Endothelial cell of umbilical vein (primary cell): ENCODE data around the gene TMX1. TPM values are rescaled to one million over a fixed set of nuclear protein-coding genes. Genes with fewer than 3 reads are reported as not detected.

Experiments
- BruUV-seq: library from RNA; stranded (reverse); fragments of 400-500 nt; replicated peaks from 2 replicates; lab custom pipeline; 2021; lab: Mats Ljungman, UMichigan
- CTCF ChIA-PET: fragments of 300-600, 350-600 bp; sonication (Branson Sonifier 250); formaldehyde crosslinking; loops from one replicate; lab custom pipeline; 2021; ENCODE audit warnings: antibody characterized with exemption, inconsistent platforms; lab: Charles Lee
- POLR2A ChIA-PET: fragments of 300-600, 350-600 bp; sonication (Branson Sonifier 250); formaldehyde crosslinking; loops from one replicate; lab custom pipeline; 2021; ENCODE audit warnings: antibody characterized with exemption, inconsistent platforms; lab: Charles Lee
- DNase-seq: peaks from one replicate; pipeline ENCODE4 v3.0.0-alpha.2; 2011; ENCODE audit warnings: low read depth, low spot score
- FAIRE-seq: peaks from 2 replicates; lab custom pipeline; 2011; peaks lifted over from hg19 to GRCh38; lab: Jason Lieb, UNC
- H2AFZ ChIP-seq: 2 replicates; pipeline ENCODE4 v1.6.0; 2012; ENCODE audit warnings: low read depth, low read length, control low read depth, inconsistent platforms
- H3K27ac ChIP-seq: 2 replicates; pipeline ENCODE4 v1.5.1; 2011; ENCODE audit warnings: low read depth, mild to moderate bottlenecking, control low read depth, low read length, moderate library complexity; ENCODE audit not compliant: insufficient read depth
- H3K27me3 ChIP-seq, 2 experiments: 2 replicates each; pipeline versions ENCODE4 v1.6.0 to v1.6.1; 2011; ENCODE audit warnings: low read length in 2 of 2, mixed read lengths in 1 of 2; ENCODE audit not compliant: control insufficient read depth in 2 of 2, insufficient read depth in 2 of 2
- H3K36me3 ChIP-seq, 2 experiments: 2 replicates in 1 of 2; 3 replicates in 1 of 2; pipeline ENCODE4 v1.5.1; 2011; ENCODE audit warnings: low read length in 2 of 2, mild to moderate bottlenecking in 1 of 2, moderate library complexity in 1 of 2; ENCODE audit not compliant: control insufficient read depth in 2 of 2, insufficient read depth in 2 of 2; ENCODE audit errors: extremely low read depth in 1 of 2
- H3K4me1 ChIP-seq: 3 replicates; pipeline ENCODE4 v1.5.1; 2011; ENCODE audit warnings: mild to moderate bottlenecking, low read length; ENCODE audit not compliant: control insufficient read depth, insufficient read depth; ENCODE audit errors: extremely low read depth
- H3K4me2 ChIP-seq: 2 replicates; pipeline ENCODE4 v1.6.1; 2011; ENCODE audit warnings: low read length, control low read depth, mixed read lengths; ENCODE audit not compliant: insufficient read depth
- H3K4me3 ChIP-seq, 3 experiments: fragments of 200-600 bp in 1 of 3; sonication (generic), shearing (Covaris generic) in 1 of 3; replicated peaks in 1 of 3; 2 replicates each; pipeline ENCODE4 v1.5.1; 2011 to 2016; ENCODE audit warnings: control low read depth in 3 of 3, low read length in 3 of 3, mild to moderate bottlenecking in 2 of 3, inconsistent platforms in 1 of 3, low read depth in 1 of 3, moderate library complexity in 1 of 3; ENCODE audit not compliant: insufficient read depth in 1 of 3
- H3K79me2 ChIP-seq: 2 replicates; pipeline ENCODE4 v1.6.0; 2012; ENCODE audit warnings: low read length, inconsistent platforms; ENCODE audit not compliant: control insufficient read depth, insufficient read depth
- H3K9ac ChIP-seq: replicated peaks from 2 replicates; pipeline ENCODE3; 2011; ENCODE audit warnings: low read length, control low read depth; ENCODE audit not compliant: insufficient read depth; ENCODE audit errors: extremely low read depth
- H3K9me1 ChIP-seq: replicated peaks from 3 replicates; pipeline ENCODE4 v1.6.0; 2011; ENCODE audit warnings: mild to moderate bottlenecking, low read length; ENCODE audit not compliant: control insufficient read depth, insufficient read depth; ENCODE audit errors: extremely low read depth
- H3K9me3 ChIP-seq: replicated peaks from 2 replicates; pipeline ENCODE4 v1.5.1; 2012; ENCODE audit warnings: low read length, inconsistent platforms; ENCODE audit not compliant: control insufficient read depth, insufficient read depth
- H4K20me1 ChIP-seq: replicated peaks from 2 replicates; pipeline ENCODE3; 2011; ENCODE audit warnings: mild to moderate bottlenecking, low read length; ENCODE audit not compliant: control insufficient read depth, insufficient read depth; ENCODE audit errors: extremely low read depth
- CTCF ChIP-seq, 2 donors: IDR thresholded peaks; 1 replicate in 1 of 2; 2 replicates in 1 of 2; pipeline ENCODE4 v1.5.1; 2011; ENCODE audit warnings: low read length in 2 of 2, mild to moderate bottlenecking in 2 of 2, moderate library complexity in 2 of 2, control low read depth in 1 of 2, inconsistent platforms in 1 of 2, low read depth in 1 of 2; ENCODE audit not compliant: insufficient read depth in 1 of 2; ENCODE audit errors: extremely low read depth in 1 of 2
- EZH2 ChIP-seq: IDR thresholded peaks from 2 replicates; pipeline ENCODE4 v1.6.1; 2012; ENCODE audit warnings: borderline replicate concordance, low read depth, mild to moderate bottlenecking, moderate library complexity, low read length, inconsistent platforms; ENCODE audit not compliant: severe bottlenecking
- FOS ChIP-seq: IDR thresholded peaks from 2 replicates; pipeline ENCODE4 v1.6.1; 2011; ENCODE audit warnings: mild to moderate bottlenecking, low read length, moderate library complexity, borderline replicate concordance; ENCODE audit not compliant: insufficient read depth
- GATA2 ChIP-seq: IDR thresholded peaks from 2 replicates; pipeline ENCODE4 v1.7.0; 2011; ENCODE audit warnings: low read depth, mild to moderate bottlenecking, moderate library complexity, mixed read lengths, low read length; ENCODE audit not compliant: insufficient read length, insufficient read depth
- JUN ChIP-seq: IDR thresholded peaks from 2 replicates; pipeline ENCODE4 v1.6.1; 2011; ENCODE audit warnings: borderline replicate concordance, low read depth; ENCODE audit not compliant: insufficient read length, insufficient read depth
- MAX ChIP-seq: IDR thresholded peaks from 2 replicates; pipeline ENCODE4 v1.6.1; 2011; ENCODE audit not compliant: insufficient read depth, insufficient read length
- MYC ChIP-seq: IDR thresholded peaks from one replicate; pipeline ENCODE4 v1.6.1; 2011; ENCODE audit warnings: mild to moderate bottlenecking, low read depth, low read length
- POLR2A ChIP-seq: IDR thresholded peaks from 2 replicates; pipeline ENCODE4 v1.6.1; 2012; ENCODE audit warnings: low read depth, mild to moderate bottlenecking, control low read depth, low read length
- POLR2AphosphoS5 ChIP-seq: IDR thresholded peaks from 2 replicates; pipeline ENCODE4 v1.6.1; 2012; ENCODE audit warnings: low read depth, mild to moderate bottlenecking, control low read depth, low read length, moderate library complexity; ENCODE audit not compliant: insufficient read depth
- dilution Hi-C: fragments of 300-500 bp; cut with MboI; formaldehyde crosslinking; loops from one replicate; pipeline ENCODE4 v1.15.0; 2019; ENCODE audit warnings: low sequenced_read_pairs; ENCODE audit not compliant: extremely low pct_ligation_motif_present
- intact Hi-C: fragments of 100-400 bp; cut with micrococcal nuclease; formaldehyde crosslinking; loops from one replicate; pipeline ENCODE4 v1.10.0; 2022
- polyA plus RNA-seq, 4 experiments: library from polyadenylated mRNA; depleted of rRNA in 3 of 4; stranded (reverse) in 3 of 4; unstranded in 1 of 4; fragments of >200 nt; gene quantifications; 2 replicates each; pipeline versions ENCODE4 v1.2.1 to v1.2.3, GENCODE V29; 2011 to 2012; ENCODE audit warnings: missing spikeins in 1 of 4
- total RNA-seq: library from RNA; stranded (reverse); gene quantifications from 2 replicates; pipeline ENCODE4 v1.2.3, GENCODE V29; 2021

The TMX1 gene
- total and polyA plus RNA-seq, 2 donors (not counting 3 experiments of a cell fraction or from before 2014, with no cell fraction given), result 11.4 to 41.9 TPM

GRCh38 chr14:51208982-51209381, 31.1 kb upstream of the TMX1 start:
- no peak for FAIRE-seq
- Histone ChIP-seq H3K9me1 (no peaks in the 10 kb centered on the region), H4K20me1 (no peaks in the 10 kb centered on the region), H3K4me3 (no peak overlapping the region), H3K9ac (no peak overlapping the region), H3K27me3 (peaks cover 18 to 38% of the 10 kb centered on the region in 2 experiments), H3K4me1 (no peaks in the 10 kb centered on the region), H3K27ac (no peak overlapping the region), H3K36me3 (no peaks in the 10 kb centered on the region), H3K79me2 (no peaks in the 10 kb centered on the region), H2AFZ (no peak overlapping the region), H3K4me2 (no peak overlapping the region), H3K9me3 (no peaks in the 10 kb centered on the region)
- ChIA-PET POLR2A (no interaction called here), CTCF (interaction anchor here (1.0 kb wide), 1 partner anchor 10 kb away, joined by 5 read pairs; no protein-coding TSS in a partner anchor)
- dilution Hi-C loops (no loop called here), intact Hi-C loops (no loop called here)
- DNase-seq, result no peak
- TF ChIP-seq EZH2 (no peak), FOS (no peak), POLR2A (no peak), CTCF (IDR thresholded peaks at IDR 0.05; ENCODE audit: extremely low read depth in 1 of 2, insufficient read depth in 1 of 2, low read depth in 1 of 2, low read length in 2 of 2) (no peak), GATA2 (no peak), MAX (no peak), POLR2AphosphoS5 (no peak), JUN (no peak), MYC (no peak)
- no TSS peak for BruUV-seq
